ENCODE data around the gene LDAH.
"Not testable (repeated sequence)": the region's sequence is repeated elsewhere in the genome, so short reads cannot be mapped to it uniquely, and the experiment has no call there.

The LDAH gene

DNA sequence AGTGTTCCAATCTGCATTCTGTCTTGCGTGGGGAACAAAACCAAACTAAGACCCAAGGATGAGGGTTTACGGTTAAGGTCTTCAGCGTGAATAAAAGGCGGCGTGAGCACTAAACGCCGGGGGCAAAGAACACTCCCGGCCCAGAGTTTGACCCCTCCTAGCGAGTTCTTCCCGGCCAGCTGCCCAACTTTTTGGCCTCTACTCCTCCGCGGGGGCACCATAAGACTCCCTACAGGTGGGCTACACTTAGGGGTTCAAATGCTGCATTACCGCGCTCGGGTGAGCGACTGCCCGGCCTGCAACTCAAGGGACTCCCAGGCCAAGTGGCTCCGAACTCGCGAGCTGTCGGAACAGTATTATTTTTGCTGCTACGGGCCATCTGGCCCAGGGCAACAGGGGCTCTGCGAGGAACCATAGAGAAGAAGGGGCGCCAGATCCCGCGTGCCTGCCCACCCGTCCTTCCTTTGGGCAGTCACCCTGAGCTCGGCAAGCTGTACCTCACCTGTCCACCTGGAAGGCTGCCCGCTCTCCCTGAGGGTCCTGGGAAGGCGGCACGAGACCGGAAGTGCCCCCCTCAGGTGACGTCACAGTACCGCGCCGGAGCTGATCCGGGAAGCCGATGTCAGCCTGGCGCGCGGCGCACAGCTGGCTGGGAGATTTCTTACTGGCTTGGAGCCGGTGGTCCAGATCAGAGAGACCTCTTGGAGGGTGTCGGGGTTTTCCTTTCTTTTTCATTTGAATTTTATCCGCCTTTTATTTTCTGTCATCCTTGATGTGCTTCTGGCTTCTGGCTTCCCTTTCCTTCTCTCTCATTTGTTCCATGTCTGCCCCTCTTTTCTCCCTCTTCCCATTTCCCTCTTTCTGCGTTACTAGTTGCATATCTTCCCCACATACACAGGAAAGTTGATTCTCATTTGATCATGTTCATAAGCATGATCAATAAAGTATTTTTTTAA is at the start of gene LDAH:
Gene LDAH (minus strand): TSS at position 567 of the 956 bp plus-strand sequence. CDS start 21,638 bp downstream, outside the sequence.
- peak; percentile 96 for DNase-seq

DNA sequence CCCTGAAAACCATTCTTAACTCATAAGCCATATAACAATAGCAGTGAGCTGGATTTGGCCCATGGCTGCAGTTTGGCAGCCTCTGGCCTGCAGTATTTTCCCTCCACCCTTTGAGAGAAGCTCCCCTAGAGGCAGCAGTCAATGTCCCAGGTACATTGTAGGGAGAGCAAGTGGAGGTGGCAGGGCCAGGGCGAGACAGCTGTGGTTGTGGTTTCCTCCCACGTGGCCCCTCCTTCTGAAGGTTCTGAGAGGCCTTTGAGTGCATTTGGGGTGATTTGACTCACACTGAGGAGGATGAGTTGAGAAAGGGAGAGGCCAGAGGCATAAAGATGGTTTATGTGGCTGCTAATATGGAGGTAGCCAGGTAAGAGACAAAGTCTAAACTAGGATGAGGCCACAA is 45.5 kb upstream of the LDAH start:
- DNase-seq = peak; percentile 62

DNA sequence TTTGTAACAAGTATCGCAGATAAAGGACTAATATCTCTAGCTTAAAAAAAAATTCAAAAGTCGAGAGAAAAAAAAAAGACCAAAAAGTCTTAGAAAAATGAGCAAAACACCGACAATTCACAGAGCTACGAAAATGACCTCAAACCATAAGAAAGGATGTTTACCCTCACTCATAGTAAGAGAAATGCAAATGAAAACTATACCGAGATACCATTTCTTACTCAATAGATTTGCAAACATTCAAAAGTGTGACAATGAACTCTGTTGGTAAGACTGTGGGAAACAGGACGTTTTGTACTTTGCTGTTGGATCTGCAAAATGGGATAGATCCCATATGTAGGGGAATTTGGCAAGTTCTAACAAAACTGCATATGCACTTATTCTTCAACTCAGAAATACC is 39.9 kb upstream of the LDAH start:
- DNase-seq = no peak

GRCh38 chr2:20855456-20855855 is 32.6 kb upstream of the LDAH start:
- no peak for DNase-seq

- no peak for DNase-seq
Observed at GRCh38 chr2:20852670-20853069, 29.8 kb upstream of the LDAH start.

GRCh38 chr2:20852139-20852538 is 29.2 kb upstream of the LDAH start:
- no peak for DNase-seq

DNA sequence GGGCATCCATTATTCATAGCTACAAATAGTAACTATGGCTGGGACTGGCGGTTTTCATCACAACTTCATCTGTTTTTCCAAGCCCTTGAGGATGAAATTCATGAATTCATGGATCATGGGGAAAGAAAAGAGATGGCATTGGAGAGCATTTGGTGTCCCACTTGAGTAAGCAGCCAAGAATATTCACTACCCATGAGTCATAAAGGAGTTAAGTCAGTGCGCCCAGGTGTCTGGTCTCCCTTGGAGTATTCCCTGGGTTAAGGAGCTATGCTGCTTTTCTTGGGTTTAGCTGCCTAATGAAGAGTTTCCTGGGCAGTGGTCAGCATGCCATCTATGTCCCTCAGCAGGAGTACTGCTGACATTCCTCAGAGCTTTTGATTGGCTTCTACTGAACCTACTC is 21.3 kb upstream of the LDAH start:
- no peak for DNase-seq

- DNase-seq = no peak
Observed at GRCh38 chr2:20839052-20839451, 16.2 kb upstream of the LDAH start.

GRCh38 chr2:20838016-20838415 is 15.1 kb upstream of the LDAH start:
- no peak for DNase-seq

DNA sequence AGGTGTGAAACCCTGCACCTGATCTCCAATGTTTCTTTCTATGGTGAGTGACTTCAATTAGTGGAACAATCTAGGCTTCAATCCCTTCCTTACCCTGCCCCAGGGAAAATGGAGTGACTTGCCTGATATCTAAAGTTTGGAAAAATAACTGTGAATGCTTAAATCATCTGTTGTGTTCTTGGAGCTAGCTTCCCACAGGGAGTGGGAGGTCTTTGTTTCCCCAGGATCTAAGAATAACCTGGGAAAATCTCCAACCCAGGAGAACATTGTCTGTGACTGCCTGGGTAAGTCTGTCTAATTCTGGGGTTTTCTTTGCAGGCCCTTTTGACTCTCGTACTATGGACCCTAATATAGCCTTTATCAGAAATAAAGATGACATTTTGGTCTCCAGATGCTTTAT is 13.6 kb upstream of the LDAH start:
- no peak for DNase-seq

GRCh38 chr2:20834331-20834730 is 11.4 kb upstream of the LDAH start:
- no peak for DNase-seq

DNA sequence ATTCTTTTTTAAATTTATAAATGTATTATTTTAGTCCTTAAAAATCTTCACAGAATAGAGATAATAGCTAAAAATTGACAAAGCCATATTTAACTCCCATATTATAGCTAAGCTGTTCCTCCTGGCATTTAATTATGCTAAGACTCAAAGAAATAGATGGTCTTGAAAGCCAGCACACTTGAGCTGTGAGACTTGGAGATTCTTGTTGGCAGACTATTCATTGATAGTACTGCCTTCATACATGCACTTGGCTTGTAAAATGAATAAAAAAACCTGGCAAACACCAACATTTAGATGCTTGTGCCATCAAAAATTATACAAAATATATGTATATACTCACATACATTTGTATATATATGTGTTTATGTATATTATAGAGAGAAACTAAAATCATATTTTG is 9.7 kb upstream of the LDAH start:
- no peak for DNase-seq

DNA sequence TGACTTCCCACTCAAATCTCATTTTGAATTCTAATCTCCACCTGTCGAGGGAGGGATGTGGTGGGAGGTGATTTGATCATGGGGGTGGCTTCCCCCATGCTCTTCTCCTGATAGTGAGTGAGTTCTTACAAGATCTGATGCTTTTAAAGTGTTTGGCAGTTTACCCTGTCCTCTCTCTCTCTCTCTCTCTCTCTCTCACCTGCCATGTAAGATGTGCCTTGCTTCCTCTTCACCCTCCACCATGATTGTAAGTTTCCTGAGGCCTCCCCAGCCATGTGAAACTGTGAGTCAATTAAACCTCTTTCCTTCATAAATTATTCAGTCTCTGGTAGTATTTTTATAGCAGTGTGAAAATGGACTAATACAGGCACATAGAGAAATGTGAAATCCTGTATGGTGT is 7.0 kb upstream of the LDAH start:
- no peak for DNase-seq

DNA sequence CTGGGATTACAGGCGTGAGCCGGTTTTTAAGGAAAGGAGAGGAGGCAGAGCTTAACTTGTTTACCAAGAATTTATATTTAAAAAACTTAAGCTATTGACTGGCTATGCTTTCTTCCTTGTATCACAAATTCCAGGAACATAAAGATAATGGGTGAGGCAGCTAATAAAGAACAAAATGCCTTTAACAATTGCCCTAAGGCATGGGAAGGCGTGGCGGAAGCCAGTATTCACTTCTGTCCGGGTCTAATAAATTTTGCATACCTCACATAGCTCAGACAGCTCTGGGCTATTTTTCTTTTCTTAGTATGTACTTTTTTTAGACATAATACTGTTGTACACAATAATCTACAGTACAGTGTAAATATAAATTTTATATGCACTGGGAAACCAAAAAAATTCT is 1.0 kb upstream of the LDAH start:
- no peak for DNase-seq

DNA sequence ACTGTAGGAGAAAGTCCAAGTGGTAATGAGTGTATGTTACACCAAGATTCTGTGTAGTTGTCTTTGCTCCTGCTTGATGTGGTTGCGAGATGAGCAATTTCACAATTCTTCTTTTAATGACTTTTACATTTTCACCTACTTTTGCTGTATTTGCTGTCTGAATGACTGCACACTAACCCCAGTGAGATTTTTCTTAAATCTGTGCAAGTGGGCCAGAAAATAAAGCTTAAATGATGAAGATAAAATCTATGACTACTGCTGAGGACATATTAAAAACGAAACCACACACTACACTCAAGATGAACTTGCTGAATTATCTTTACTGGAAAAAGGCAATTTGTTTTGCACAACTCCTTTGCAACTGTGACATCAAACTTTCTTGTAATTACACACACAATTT is 4.1 kb downstream of the LDAH start:
- DNase-seq = no peak

DNA sequence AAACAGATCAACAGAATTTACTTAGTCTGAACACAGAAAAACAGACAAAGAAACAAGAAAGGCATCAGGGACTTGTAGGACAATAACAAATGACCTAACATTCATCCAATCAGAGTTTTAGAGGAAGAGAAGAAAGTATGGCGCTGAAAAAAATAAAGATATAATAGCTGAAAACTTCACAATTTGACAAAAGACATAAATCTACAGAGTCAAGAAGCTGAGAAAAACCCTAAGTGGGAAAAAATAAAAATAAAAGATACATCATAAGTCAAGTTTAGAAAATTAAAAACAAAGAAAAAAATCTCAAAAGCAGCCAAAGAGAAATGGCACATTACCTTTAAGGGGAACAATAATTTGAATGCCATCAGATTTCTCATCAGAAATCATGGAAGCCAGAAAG is 7.7 kb downstream of the LDAH start:
- DNase-seq = no peak

- DNase-seq = no peak
Observed at GRCh38 chr2:20812779-20813178, 10.1 kb downstream of the LDAH start.

GRCh38 chr2:20806286-20806685 is 16.6 kb downstream of the LDAH start:
- DNase-seq = no peak

DNA sequence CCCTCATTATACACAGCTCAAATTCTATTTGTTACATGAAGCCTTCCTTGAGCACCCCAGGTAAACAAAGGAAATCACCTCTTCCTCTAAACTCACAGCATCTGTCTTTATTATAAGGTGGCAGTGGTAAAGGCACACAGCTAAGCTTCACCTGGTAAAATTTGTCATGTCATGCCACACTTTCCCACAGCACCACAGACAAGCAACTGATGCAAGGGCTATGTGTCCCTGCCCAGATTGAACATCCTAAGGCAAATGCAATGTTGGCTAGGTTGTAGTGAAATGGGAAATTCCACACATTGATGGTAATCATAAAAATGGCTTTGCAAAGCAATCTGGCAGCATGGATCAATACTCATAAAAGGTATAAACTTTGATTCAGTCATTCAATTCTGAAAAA is 18.9 kb downstream of the LDAH start:
- DNase-seq = no peak

- DNase-seq = no peak
Observed at GRCh38 chr2:20803226-20803682, 19.6 kb downstream of the LDAH start.

DNA sequence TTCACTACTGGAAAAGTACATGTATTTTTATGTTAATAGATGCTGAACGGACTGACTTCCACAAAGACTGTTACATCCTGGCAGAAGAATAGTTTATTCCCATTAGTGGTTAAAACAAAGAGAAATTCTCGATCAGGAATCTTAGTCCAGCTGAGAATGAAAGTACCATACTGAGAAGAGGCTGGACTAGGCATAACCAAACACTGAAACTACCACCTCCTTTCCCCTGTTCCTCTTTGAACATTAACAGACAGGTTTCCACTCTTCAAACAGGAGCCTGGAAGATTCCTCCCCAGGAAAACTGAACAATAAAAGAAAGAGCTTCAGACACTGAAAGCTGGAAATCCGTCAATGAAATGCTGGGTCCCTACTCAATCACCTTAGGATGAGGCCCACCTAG is 25.8 kb downstream of the LDAH start:
- no peak for DNase-seq

- DNase-seq = no peak
Observed at GRCh38 chr2:20796374-20796791, 26.5 kb downstream of the LDAH start.

DNA sequence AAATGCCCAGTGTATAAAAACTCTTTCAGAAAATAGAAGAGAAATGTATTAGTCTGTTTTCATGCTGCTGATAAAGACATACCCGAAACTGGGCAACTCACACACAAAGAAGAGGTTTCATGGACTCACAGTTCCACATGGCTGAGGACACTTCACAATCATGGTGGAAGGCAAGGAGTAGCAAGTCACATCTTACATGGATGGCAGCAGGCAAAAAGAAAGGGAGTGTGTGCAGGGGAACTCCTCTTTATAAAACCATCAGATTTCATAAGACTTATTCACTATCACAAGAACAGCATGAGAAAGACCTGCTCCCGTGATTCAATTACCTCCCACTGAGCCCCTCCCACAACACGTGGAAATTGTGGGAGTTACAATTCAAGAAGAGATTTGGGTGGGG is 29.0 kb downstream of the LDAH start:
- DNase-seq = not testable (repeated sequence)

GRCh38 chr2:20781656-20782265 is 41.1 kb downstream of the LDAH start:
- DNase-seq = no peak
